Measurements from ENCODE around the gene SEZ6.

SEZ6 gene

GRCh38 chr17:29005936-29006511 lies at the start of gene SEZ6:
SEZ6 (minus strand) TSS chr17:29006033; CDS start chr17:29005869, 164 bp downstream.
- peak; percentile 39 for DNase-seq (ENCODE audit: low read depth)

- DNase-seq (ENCODE audit: low read depth) = no peak
These were observed 49.0 kb upstream of the SEZ6 start for GRCh38 chr17:29054835-29055234.

- no peak for DNase-seq (ENCODE audit: low read depth)
These were observed 45.9 kb upstream of the SEZ6 start for GRCh38 chr17:29051731-29052130.

GRCh38 chr17:29051194-29051593 lies 45.4 kb upstream of the SEZ6 start:
- DNase-seq (ENCODE audit: low read depth) = no peak

- no peak for DNase-seq (ENCODE audit: low read depth)
These were observed 44.3 kb upstream of the SEZ6 start for GRCh38 chr17:29050176-29050575.

- DNase-seq (ENCODE audit: low read depth) = no peak
These were observed 43.8 kb upstream of the SEZ6 start for GRCh38 chr17:29049541-29050145.

GRCh38 chr17:29048440-29049368 lies 42.9 kb upstream of the SEZ6 start:
- DNase-seq (ENCODE audit: low read depth) = no peak

- DNase-seq (ENCODE audit: low read depth) = no peak
These were observed 40.6 kb upstream of the SEZ6 start for GRCh38 chr17:29046473-29046839.

- no peak for DNase-seq (ENCODE audit: low read depth)
These were observed 40.1 kb upstream of the SEZ6 start for GRCh38 chr17:29045734-29046472.

GRCh38 chr17:29045026-29045425 lies 39.2 kb upstream of the SEZ6 start:
- no peak for DNase-seq (ENCODE audit: low read depth)

- no peak for DNase-seq (ENCODE audit: low read depth)
These were observed 37.8 kb upstream of the SEZ6 start for GRCh38 chr17:29043539-29044145.

- DNase-seq (ENCODE audit: low read depth) = no peak
These were observed 37.1 kb upstream of the SEZ6 start, which contains the start of gene PIPOX for GRCh38 chr17:29042679-29043538. PIPOX (plus strand) TSS chr17:29043141; CDS start chr17:29043226, 85 bp downstream.

GRCh38 chr17:29042026-29042678 lies 36.3 kb upstream of the SEZ6 start:
- DNase-seq (ENCODE audit: low read depth) = no peak

GRCh38 chr17:29041571-29041970 lies 35.7 kb upstream of the SEZ6 start:
- DNase-seq (ENCODE audit: low read depth) = no peak

- DNase-seq (ENCODE audit: low read depth) = no peak
These were observed 35.3 kb upstream of the SEZ6 start for GRCh38 chr17:29041091-29041490.

- no peak for DNase-seq (ENCODE audit: low read depth)
These were observed 34.1 kb upstream of the SEZ6 start for GRCh38 chr17:29039764-29040598.

- DNase-seq (ENCODE audit: low read depth) = no peak
These were observed 32.4 kb upstream of the SEZ6 start for GRCh38 chr17:29038085-29038795.

- no peak for DNase-seq (ENCODE audit: low read depth)
These were observed 31.9 kb upstream of the SEZ6 start for GRCh38 chr17:29037739-29038084.

- DNase-seq (ENCODE audit: low read depth) = no peak
These were observed 30.8 kb upstream of the SEZ6 start for GRCh38 chr17:29036584-29036983.
